ENCODE measurements around the gene DIAPH1. TPM values are rescaled to one million over a fixed set of nuclear protein-coding genes. Genes with fewer than 3 reads are reported as not detected.

Gene DIAPH1
- total RNA-seq, 1 experiment from 2014 or later: 142 TPM

GRCh38 chr5:141501761-141502160 lies 117.0 kb downstream of the DIAPH1 start:
- Histone ChIP-seq H3K9me2 (ENCODE audit: insufficient read depth) (no peaks in the 10 kb centered on the region), H3K79me2 (ENCODE audit: insufficient read depth, low read length) (no peaks in the 10 kb centered on the region), H3K9me3 (ENCODE audit: control insufficient read depth in 1 of 2, insufficient read depth in 1 of 2, low read depth in 1 of 2, low read length in 2 of 2) (no peaks in the 10 kb centered on the region), H3K27ac (ENCODE audit: low read depth, low read length) (no peak overlapping the region), H2AFZ (ENCODE audit: low read depth, low read length, poor library complexity, severe bottlenecking) (no peak overlapping the region), H3K4me2 (ENCODE audit: low read length) (no peak overlapping the region), H3K27me3 (ENCODE audit: insufficient read depth, low read length) (no peaks in the 10 kb centered on the region), H3K4me1 (ENCODE audit: control insufficient read depth in 1 of 2, insufficient read depth in 2 of 2, low read length in 2 of 2) (no peaks in the 10 kb centered on the region), H3K4me3 (replicated peaks in 1 of 2; ENCODE audit: low read depth in 1 of 2, low read length in 2 of 2) (no peak overlapping the region), H3K36me3 (ENCODE audit: control insufficient read depth in 1 of 2, insufficient read depth in 2 of 2, low read length in 2 of 2) (no peaks in the 10 kb centered on the region), H3K9ac (ENCODE audit: low read length) (no peak overlapping the region), H4K20me1 (ENCODE audit: insufficient read depth) (no peaks in the 10 kb centered on the region)
- intact Hi-C loops (cut with micrococcal nuclease): no loop called here
- ChIA-PET CTCF (interaction anchor here (1.1 kb wide), 1 partner anchor 10 kb away, joined by 3 read pairs; no protein-coding TSS in a partner anchor), RAD21 (ENCODE audit: low non-redundant PET in 1 of 2, low total read pairs in 2 of 2, uncharacterized antibody in 2 of 2, unreplicated experiment in 2 of 2) (no interaction called here), POLR2A (no interaction called here)
- DNase-seq (ENCODE audit: low read depth, low spot score) (no peak), ATAC-seq (no peak)
- no peak for TF ChIP-seq CBX3 (IDR thresholded peaks at IDR 0.05; ENCODE audit: low read depth)
- TF ChIP-seq, protein P1, sequence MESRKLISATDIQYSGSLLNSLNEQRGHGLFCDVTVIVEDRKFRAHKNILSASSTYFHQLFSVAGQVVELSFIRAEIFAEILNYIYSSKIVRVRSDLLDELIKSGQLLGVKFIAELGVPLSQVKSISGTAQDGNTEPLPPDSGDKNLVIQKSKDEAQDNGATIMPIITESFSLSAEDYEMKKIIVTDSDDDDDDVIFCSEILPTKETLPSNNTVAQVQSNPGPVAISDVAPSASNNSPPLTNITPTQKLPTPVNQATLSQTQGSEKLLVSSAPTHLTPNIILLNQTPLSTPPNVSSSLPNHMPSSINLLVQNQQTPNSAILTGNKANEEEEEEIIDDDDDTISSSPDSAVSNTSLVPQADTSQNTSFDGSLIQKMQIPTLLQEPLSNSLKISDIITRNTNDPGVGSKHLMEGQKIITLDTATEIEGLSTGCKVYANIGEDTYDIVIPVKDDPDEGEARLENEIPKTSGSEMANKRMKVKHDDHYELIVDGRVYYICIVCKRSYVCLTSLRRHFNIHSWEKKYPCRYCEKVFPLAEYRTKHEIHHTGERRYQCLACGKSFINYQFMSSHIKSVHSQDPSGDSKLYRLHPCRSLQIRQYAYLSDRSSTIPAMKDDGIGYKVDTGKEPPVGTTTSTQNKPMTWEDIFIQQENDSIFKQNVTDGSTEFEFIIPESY (IDR thresholded peaks at IDR 0.05; ENCODE audit: extremely low read depth, insufficient replicate concordance, low read length): no peak
- no TSS peak for BruUV-seq (replicated peaks)

GRCh38 chr5:141496038-141496437 lies 122.8 kb downstream of the DIAPH1 start:
- no peaks in the 10 kb centered on the region for H3K27me3 ChIP-seq (ENCODE audit: insufficient read depth, low read length)
- no peaks in the 10 kb centered on the region for H3K36me3 ChIP-seq (ENCODE audit: control insufficient read depth in 1 of 2, insufficient read depth in 2 of 2, low read length in 2 of 2)
- no peak overlapping the region for H3K4me3 ChIP-seq (replicated peaks in 1 of 2; ENCODE audit: low read depth in 1 of 2, low read length in 2 of 2)
- POLR2A ChIA-PET: no interaction called here
- H2AFZ ChIP-seq (ENCODE audit: low read depth, low read length, poor library complexity, severe bottlenecking): no peak overlapping the region
- H3K9ac ChIP-seq (ENCODE audit: low read length): no peak overlapping the region
- ATAC-seq (no peak), DNase-seq (ENCODE audit: low read depth, low spot score) (no peak)
- H3K27ac ChIP-seq (ENCODE audit: low read depth, low read length): no peak overlapping the region
- no peaks in the 10 kb centered on the region for H3K9me2 ChIP-seq (ENCODE audit: insufficient read depth)
- CTCF ChIA-PET: no interaction called here
- no peaks in the 10 kb centered on the region for H3K9me3 ChIP-seq (ENCODE audit: control insufficient read depth in 1 of 2, insufficient read depth in 1 of 2, low read depth in 1 of 2, low read length in 2 of 2)
- RAD21 ChIA-PET (ENCODE audit: low non-redundant PET in 1 of 2, low total read pairs in 2 of 2, uncharacterized antibody in 2 of 2, unreplicated experiment in 2 of 2): no interaction called here
- no peak overlapping the region for H3K4me2 ChIP-seq (ENCODE audit: low read length)
- no TSS peak for BruUV-seq (replicated peaks)
- H3K4me1 ChIP-seq (ENCODE audit: control insufficient read depth in 1 of 2, insufficient read depth in 2 of 2, low read length in 2 of 2): no peaks in the 10 kb centered on the region
- H4K20me1 ChIP-seq (ENCODE audit: insufficient read depth): no peaks in the 10 kb centered on the region
- intact Hi-C loops (cut with micrococcal nuclease): no loop called here
- H3K79me2 ChIP-seq (ENCODE audit: insufficient read depth, low read length): no peaks in the 10 kb centered on the region
- no peak for TF ChIP-seq TCF7L2 (IDR thresholded peaks at IDR 0.05; ENCODE audit: borderline replicate concordance, extremely low read depth, insufficient read depth, insufficient read length)
- TF ChIP-seq ELF1 (IDR thresholded peaks at IDR 0.05; ENCODE audit: borderline replicate concordance, low read depth): no peak
- no peak for TF ChIP-seq CEBPB (IDR thresholded peaks at IDR 0.05; ENCODE audit: low read depth)
- no peak for TF ChIP-seq EZH2phosphoT487 (IDR thresholded peaks at IDR 0.05; ENCODE audit: borderline replicate concordance)
- TF ChIP-seq, protein P2, sequence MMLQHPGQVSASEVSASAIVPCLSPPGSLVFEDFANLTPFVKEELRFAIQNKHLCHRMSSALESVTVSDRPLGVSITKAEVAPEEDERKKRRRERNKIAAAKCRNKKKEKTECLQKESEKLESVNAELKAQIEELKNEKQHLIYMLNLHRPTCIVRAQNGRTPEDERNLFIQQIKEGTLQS (IDR thresholded peaks at IDR 0.05): no peak
- TF ChIP-seq, protein P3, sequence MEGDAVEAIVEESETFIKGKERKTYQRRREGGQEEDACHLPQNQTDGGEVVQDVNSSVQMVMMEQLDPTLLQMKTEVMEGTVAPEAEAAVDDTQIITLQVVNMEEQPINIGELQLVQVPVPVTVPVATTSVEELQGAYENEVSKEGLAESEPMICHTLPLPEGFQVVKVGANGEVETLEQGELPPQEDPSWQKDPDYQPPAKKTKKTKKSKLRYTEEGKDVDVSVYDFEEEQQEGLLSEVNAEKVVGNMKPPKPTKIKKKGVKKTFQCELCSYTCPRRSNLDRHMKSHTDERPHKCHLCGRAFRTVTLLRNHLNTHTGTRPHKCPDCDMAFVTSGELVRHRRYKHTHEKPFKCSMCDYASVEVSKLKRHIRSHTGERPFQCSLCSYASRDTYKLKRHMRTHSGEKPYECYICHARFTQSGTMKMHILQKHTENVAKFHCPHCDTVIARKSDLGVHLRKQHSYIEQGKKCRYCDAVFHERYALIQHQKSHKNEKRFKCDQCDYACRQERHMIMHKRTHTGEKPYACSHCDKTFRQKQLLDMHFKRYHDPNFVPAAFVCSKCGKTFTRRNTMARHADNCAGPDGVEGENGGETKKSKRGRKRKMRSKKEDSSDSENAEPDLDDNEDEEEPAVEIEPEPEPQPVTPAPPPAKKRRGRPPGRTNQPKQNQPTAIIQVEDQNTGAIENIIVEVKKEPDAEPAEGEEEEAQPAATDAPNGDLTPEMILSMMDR (IDR thresholded peaks at IDR 0.05 in 2 of 3, conservative IDR thresholded peaks at IDR 0.05 in 1 of 3; ENCODE audit: borderline replicate concordance in 1 of 3, insufficient read depth in 1 of 3, low read depth in 2 of 3, low read length in 2 of 3): no peak
- no peak for TF ChIP-seq REST (IDR thresholded peaks at IDR 0.05; ENCODE audit: low read depth)
- no peak for TF ChIP-seq FOSL1 (IDR thresholded peaks at IDR 0.05; ENCODE audit: low read depth)
- no peak for TF ChIP-seq SRF (IDR thresholded peaks at IDR 0.05; ENCODE audit: low read depth)
- TF ChIP-seq EZH2 (IDR thresholded peaks at IDR 0.05): no peak
- no peak for TF ChIP-seq CBX3 (IDR thresholded peaks at IDR 0.05; ENCODE audit: low read depth)
- no peak for TF ChIP-seq JUND (IDR thresholded peaks at IDR 0.05)

Measured in HCT116 (cell line).